GM12878 (cell line): Measurements from ENCODE around the gene NEAT1. TPM values are rescaled to one million over a fixed set of nuclear protein-coding genes. Genes with fewer than 3 reads are reported as not detected.
A peak's percentile ranks its signal among the peaks of the same experiment; 100 is the strongest.

ENCODE experiments used
- ATF7 ChIP-seq: fragments of 450-650 bp; IDR thresholded peaks from 2 replicates; pipeline ENCODE4 v1.6.1; 2016; ENCODE audit warnings: low read depth, mild to moderate bottlenecking
- CREM ChIP-seq: IDR thresholded peaks from 2 replicates; pipeline ENCODE4 v1.6.1; 2014; ENCODE audit warnings: antibody characterized with exemption, low read depth
- DPF2 ChIP-seq: fragments of 450-650 bp; IDR thresholded peaks from 2 replicates; pipeline ENCODE4 v1.6.1; 2017; ENCODE audit warnings: mild to moderate bottlenecking
- EED ChIP-seq: sonication (generic); IDR thresholded peaks from 2 replicates; pipeline ENCODE4 v1.6.1; 2016; ENCODE audit warnings: antibody characterized with exemption, low read depth
- EZH2 ChIP-seq: IDR thresholded peaks from 2 replicates; pipeline ENCODE4 v1.6.1; 2012; ENCODE audit warnings: low read depth, mild to moderate bottlenecking, control low read depth, inconsistent platforms, low read length, borderline replicate concordance; ENCODE audit not compliant: control insufficient read depth
- GABPA ChIP-seq: IDR thresholded peaks from 2 replicates; pipeline ENCODE4 v1.6.1; 2014; ENCODE audit warnings: antibody characterized with exemption, low read depth, mild to moderate bottlenecking, inconsistent platforms
- HDGF ChIP-seq: fragments of 450-650 bp; IDR thresholded peaks from 2 replicates; pipeline ENCODE4 v1.6.1; 2016; ENCODE audit warnings: antibody characterized with exemption
- JUND ChIP-seq: IDR thresholded peaks from 2 replicates; pipeline ENCODE4 v1.6.1; 2012; ENCODE audit warnings: low read depth, mild to moderate bottlenecking, low read length, improper control_type of control experiment, moderate library complexity
- NBN ChIP-seq: fragments of 450-650 bp; IDR thresholded peaks from 2 replicates; pipeline ENCODE4 v1.6.1; 2016
- NFXL1 ChIP-seq: fragments of 450-650 bp; IDR thresholded peaks from 2 replicates; pipeline ENCODE4 v1.6.1; 2017; ENCODE audit warnings: antibody characterized with exemption, mild to moderate bottlenecking, borderline replicate concordance
- POLR2AphosphoS2 ChIP-seq: IDR thresholded peaks from 2 replicates; pipeline ENCODE4 v1.6.1; 2011; ENCODE audit warnings: low read depth, mild to moderate bottlenecking, low read length, improper control_type of control experiment, moderate library complexity
- RB1 ChIP-seq: fragments of 450-650 bp; formaldehyde crosslinking; IDR thresholded peaks from 2 replicates; pipeline ENCODE4 v1.6.1; 2017; ENCODE audit warnings: mild to moderate bottlenecking, borderline replicate concordance
- RFX5 ChIP-seq: IDR thresholded peaks from 2 replicates; pipeline ENCODE4 v1.6.1; 2011; ENCODE audit warnings: low read depth, low read length, improper control_type of control experiment
- SMAD5 ChIP-seq: IDR thresholded peaks from 2 replicates; pipeline ENCODE4 v1.6.1; 2016; ENCODE audit warnings: antibody characterized with exemption, low read depth
- SPI1 ChIP-seq: IDR thresholded peaks from 2 replicates; pipeline ENCODE4 v1.6.1; 2011; ENCODE audit warnings: low read depth, mild to moderate bottlenecking, low read length, moderate library complexity, borderline replicate concordance; ENCODE audit not compliant: insufficient read depth
- SUZ12 ChIP-seq: fragments of 200-600 bp; sonication (generic); IDR thresholded peaks from one replicate; pipeline ENCODE4 v1.6.1; 2018; ENCODE audit warnings: antibody characterized with exemption, mild to moderate bottlenecking; ENCODE audit not compliant: unreplicated experiment
- TCF12 ChIP-seq: IDR thresholded peaks from 2 replicates; pipeline ENCODE4 v1.6.1; 2011; ENCODE audit warnings: low read depth, mild to moderate bottlenecking, low read length
- ZNF622 ChIP-seq: fragments of 450-650 bp; IDR thresholded peaks from 2 replicates; pipeline ENCODE4 v1.6.1; 2017; ENCODE audit warnings: mild to moderate bottlenecking, inconsistent platforms
- polyA plus RNA-seq, 11 experiments: library from polyadenylated mRNA; depleted of rRNA in 4 of 11; unstranded in 6 of 11; stranded (reverse) in 5 of 11; fragments of >200 nt; fragmentation: Nextera tagmentation in 4 of 11; fragmentation: Illumina TruSeq in 1 of 11; extraction: Ambion mirVana in 4 of 11; extraction: Trizol in 1 of 11; gene quantifications; 1 replicate in 1 of 11; 2 replicates in 10 of 11; pipeline versions ENCODE4 v1.2.1 to v1.2.3, GENCODE V29; 2011 to 2016; ENCODE audit warnings: inconsistent platforms in 2 of 11, missing spikeins in 2 of 11, low read depth in 1 of 11
- total RNA-seq, 4 experiments: library from RNA; depleted of rRNA in 3 of 4; stranded (reverse); fragments of >200 nt in 3 of 4; fragmentation: Illumina TruSeq in 1 of 4; extraction: Trizol in 1 of 4; gene quantifications; 2 replicates each; pipeline versions ENCODE4 v1.2.1 to v1.2.3, GENCODE V29; 2013 to 2021
- TF ChIP-seq, protein P1 (sequence below): IDR thresholded peaks from 2 replicates; pipeline ENCODE4 v1.6.1; 2012; ENCODE audit warnings: improper control_type of control experiment, low read depth, low read length; ENCODE audit not compliant: insufficient replicate concordance
- TF ChIP-seq, protein P2 (sequence below): IDR thresholded peaks from 2 replicates; pipeline ENCODE4 v1.6.1; 2011; ENCODE audit warnings: borderline replicate concordance, low read depth, mild to moderate bottlenecking, moderate library complexity, low read length; ENCODE audit not compliant: insufficient read depth, poor library complexity, severe bottlenecking
- TF ChIP-seq, protein P3 (sequence below): fragments of 450-650 bp; formaldehyde crosslinking; IDR thresholded peaks from 2 replicates; pipeline ENCODE4 v1.4.0; 2022; ENCODE audit warnings: mild to moderate bottlenecking, moderate library complexity

Gene NEAT1
- total and polyA plus RNA-seq, 10 of the 15 experiments (the other 5 are each of a cell fraction or from before 2014, with no cell fraction given) = 13.6 to 328 (median 69.4) TPM

DNA sequence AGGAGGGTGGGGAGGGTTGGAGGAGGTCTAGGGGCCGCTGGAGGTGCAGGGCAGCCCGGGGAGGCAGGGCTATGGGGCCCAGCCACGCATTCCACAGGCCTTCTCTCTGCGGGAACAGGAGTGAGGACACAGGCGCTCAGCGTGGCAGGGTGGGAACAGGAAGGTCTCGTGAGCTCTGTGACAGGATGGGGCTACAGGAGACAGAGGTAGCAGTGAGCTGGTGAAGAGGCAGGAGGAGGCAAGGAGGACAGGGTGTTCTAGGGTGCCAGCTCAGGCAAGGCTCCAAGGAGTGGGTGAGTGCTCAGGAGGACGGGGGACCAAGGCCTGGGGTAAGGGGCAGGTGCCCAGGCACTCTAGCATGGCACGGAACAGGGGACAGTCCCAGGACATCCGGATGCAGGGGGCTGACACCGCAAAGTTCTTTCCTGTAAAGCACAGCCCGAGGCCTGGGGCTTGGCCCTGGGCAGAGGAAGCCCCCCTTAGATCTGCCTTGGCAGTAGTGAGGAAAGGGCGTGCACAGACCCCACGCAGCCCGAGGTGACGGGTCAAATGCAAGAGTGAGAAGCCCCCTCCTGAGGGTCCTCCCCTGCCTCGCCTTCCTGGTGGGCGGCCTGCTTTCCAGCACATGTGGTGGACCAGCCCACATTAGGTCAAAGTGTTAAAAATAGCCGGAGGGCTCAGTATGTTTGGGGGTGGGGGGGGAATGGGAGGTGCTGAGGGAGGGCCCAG is 4.7 kb upstream of the NEAT1 start (continued):
- TF ChIP-seq, protein P1, sequence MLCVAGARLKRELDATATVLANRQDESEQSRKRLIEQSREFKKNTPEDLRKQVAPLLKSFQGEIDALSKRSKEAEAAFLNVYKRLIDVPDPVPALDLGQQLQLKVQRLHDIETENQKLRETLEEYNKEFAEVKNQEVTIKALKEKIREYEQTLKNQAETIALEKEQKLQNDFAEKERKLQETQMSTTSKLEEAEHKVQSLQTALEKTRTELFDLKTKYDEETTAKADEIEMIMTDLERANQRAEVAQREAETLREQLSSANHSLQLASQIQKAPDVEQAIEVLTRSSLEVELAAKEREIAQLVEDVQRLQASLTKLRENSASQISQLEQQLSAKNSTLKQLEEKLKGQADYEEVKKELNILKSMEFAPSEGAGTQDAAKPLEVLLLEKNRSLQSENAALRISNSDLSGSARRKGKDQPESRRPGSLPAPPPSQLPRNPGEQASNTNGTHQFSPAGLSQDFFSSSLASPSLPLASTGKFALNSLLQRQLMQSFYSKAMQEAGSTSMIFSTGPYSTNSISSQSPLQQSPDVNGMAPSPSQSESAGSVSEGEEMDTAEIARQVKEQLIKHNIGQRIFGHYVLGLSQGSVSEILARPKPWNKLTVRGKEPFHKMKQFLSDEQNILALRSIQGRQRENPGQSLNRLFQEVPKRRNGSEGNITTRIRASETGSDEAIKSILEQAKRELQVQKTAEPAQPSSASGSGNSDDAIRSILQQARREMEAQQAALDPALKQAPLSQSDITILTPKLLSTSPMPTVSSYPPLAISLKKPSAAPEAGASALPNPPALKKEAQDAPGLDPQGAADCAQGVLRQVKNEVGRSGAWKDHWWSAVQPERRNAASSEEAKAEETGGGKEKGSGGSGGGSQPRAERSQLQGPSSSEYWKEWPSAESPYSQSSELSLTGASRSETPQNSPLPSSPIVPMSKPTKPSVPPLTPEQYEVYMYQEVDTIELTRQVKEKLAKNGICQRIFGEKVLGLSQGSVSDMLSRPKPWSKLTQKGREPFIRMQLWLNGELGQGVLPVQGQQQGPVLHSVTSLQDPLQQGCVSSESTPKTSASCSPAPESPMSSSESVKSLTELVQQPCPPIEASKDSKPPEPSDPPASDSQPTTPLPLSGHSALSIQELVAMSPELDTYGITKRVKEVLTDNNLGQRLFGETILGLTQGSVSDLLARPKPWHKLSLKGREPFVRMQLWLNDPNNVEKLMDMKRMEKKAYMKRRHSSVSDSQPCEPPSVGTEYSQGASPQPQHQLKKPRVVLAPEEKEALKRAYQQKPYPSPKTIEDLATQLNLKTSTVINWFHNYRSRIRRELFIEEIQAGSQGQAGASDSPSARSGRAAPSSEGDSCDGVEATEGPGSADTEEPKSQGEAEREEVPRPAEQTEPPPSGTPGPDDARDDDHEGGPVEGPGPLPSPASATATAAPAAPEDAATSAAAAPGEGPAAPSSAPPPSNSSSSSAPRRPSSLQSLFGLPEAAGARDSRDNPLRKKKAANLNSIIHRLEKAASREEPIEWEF = no peak
- TF ChIP-seq SPI1 (no peak), HDGF (peak; percentile 92), POLR2AphosphoS2 (no peak), EED (peak; percentile 5; the same call in 1 of the 2 replicates), NFXL1 (no peak), EZH2 (no peak), SUZ12 (no peak), ZNF622 (no peak), RFX5 (no peak), NBN (0 out of 2 replicates have a peak, but pooled peaks have one; percentile 11), ATF7 (no peak), CREM (no peak), DPF2 (0 out of 2 replicates have a peak, but pooled peaks have one; percentile 12), SMAD5 (no peak), TCF12 (no peak), RB1 (no peak), JUND (no peak), GABPA (no peak)
- TF ChIP-seq, protein P2, sequence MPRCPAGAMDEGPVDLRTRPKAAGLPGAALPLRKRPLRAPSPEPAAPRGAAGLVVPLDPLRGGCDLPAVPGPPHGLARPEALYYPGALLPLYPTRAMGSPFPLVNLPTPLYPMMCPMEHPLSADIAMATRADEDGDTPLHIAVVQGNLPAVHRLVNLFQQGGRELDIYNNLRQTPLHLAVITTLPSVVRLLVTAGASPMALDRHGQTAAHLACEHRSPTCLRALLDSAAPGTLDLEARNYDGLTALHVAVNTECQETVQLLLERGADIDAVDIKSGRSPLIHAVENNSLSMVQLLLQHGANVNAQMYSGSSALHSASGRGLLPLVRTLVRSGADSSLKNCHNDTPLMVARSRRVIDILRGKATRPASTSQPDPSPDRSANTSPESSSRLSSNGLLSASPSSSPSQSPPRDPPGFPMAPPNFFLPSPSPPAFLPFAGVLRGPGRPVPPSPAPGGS = no peak
- TF ChIP-seq, protein P3, sequence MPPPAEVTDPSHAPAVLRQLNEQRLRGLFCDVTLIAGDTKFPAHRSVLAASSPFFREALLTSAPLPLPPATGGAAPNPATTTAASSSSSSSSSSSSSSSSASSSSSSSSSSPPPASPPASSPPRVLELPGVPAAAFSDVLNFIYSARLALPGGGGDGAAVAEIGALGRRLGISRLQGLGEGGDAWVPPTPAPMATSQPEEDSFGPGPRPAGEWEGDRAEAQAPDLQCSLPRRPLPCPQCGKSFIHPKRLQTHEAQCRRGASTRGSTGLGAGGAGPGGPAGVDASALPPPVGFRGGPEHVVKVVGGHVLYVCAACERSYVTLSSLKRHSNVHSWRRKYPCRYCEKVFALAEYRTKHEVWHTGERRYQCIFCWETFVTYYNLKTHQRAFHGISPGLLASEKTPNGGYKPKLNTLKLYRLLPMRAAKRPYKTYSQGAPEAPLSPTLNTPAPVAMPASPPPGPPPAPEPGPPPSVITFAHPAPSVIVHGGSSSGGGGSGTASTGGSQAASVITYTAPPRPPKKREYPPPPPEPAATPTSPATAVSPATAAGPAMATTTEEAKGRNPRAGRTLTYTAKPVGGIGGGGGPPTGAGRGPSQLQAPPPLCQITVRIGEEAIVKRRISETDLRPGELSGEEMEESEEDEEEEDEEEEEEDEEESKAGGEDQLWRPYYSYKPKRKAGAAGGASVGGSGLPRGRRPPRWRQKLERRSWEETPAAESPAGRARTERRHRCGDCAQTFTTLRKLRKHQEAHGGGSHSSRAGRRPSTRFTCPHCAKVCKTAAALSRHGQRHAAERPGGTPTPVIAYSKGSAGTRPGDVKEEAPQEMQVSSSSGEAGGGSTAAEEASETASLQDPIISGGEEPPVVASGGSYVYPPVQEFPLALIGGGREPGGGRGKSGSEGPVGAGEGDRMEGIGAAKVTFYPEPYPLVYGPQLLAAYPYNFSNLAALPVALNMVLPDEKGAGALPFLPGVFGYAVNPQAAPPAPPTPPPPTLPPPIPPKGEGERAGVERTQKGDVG (CRISPR knock-in tag) = no peak
